Kidney capillary endothelial cell (primary cell): ENCODE results near the gene MYBBP1A.

Experiments
- DNase-seq: peaks from one replicate; pipeline ENCODE4 v3.0.0-alpha.2; 2018; ENCODE audit warnings: low spot score

MYBBP1A gene

GRCh38 chr17:4572131-4572530 lies 16.9 kb upstream of the MYBBP1A start:
- no peak for DNase-seq

- DNase-seq, result no peak
Measured at GRCh38 chr17:4569591-4569990, 14.4 kb upstream of the MYBBP1A start.

DNA sequence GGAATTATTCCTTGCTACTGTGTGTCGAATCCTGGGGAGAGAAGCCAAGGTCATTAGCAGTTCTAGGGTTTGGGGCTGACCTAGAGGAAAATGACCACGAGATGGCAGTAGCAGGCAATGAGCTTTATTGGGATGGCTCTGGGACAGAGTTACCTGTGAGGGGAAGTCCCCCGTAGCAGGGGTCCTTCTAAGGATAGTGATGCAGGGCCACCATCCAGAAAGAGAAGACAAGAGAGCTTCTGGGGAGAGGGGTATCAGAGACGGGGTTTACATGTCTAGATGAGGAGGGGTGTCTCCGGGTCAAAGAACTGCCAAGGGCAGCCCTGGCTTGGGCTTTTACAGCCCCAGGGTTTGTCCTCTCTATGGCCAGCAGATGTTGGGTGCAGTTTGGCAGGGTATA lies 11.6 kb upstream of the MYBBP1A start:
- peak; percentile 53 for DNase-seq

GRCh38 chr17:4565209-4566141 lies 10.3 kb upstream of the MYBBP1A start:
- DNase-seq, result peak; percentile 81

- DNase-seq, result no peak
Measured at GRCh38 chr17:4562015-4562969, 7.1 kb upstream of the MYBBP1A start.

- DNase-seq, result no peak
Measured at GRCh38 chr17:4560837-4561256, 5.7 kb upstream of the MYBBP1A start.

- DNase-seq, result no peak
Measured at GRCh38 chr17:4560421-4560820, 5.2 kb upstream of the MYBBP1A start, which contains the start of gene GGT6. Gene GGT6, minus strand, starts transcription at chr17:4560577. Its CDS starts 56 bp downstream, at chr17:4560521.

- DNase-seq, result no peak
Measured at GRCh38 chr17:4559966-4560365, 4.8 kb upstream of the MYBBP1A start.

DNA sequence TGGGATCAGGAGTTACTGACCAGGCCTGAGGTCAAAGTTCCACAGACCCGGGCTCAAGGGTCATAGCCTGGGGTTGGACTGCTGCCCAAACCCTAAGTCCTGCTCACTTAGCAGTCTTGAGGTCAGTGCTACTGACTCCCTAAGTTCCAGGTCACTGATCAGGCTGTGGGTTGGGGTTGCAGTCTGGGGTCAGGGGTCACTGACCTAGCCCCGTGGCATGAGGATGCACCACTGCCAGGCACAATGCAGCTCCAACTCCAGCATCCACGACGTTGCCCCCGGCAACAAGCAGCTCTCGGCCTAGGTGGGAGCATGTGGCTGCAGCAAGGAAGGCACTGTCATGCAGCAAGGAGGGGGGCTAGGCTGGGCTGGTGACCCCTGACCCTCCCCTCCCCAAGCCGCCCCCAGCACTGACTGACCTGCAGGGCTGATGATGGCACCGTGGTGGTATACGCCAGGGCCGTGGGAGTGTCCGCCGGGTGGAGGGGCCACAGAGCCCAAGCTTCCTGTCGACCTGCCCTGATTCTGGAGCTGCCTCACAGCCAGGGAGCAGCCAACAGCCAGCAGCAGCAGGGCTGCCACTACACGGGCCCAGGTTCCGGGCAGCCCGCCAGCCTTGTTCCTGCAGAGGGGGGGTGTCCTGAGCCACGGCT lies 4.1 kb upstream of the MYBBP1A start:
- no peak for DNase-seq

DNA sequence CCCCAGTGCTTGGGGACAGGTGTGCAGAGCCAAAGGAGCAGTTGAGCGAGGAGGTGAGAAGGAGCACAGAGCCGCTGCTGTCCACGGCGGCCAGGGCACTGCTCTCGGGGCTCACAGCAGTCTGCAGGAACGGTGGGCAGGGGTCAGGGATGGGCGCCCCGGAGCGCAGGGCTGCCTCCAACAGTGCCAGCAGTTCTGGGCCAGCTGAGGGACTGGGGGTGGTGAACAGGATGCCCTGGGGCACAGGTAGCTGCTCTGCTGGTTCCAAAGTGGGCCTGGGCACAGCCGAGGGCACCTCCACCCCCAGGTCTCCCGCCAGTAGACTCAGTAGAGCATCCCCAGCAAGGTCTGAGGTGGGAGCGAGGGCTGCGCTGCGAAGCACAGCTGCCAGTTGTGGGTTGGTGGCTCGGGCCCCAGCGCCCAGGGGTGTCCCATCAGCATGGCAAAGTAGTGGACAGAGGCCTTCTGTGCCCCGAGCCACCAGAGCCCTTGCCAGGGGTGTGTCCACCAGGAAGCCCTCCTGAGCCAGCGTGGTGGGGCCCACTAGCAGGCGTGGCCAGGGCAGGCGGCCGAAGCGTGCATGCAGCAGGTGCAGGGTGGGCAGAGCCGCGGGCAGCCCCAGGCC lies 3.3 kb upstream of the MYBBP1A start:
- no peak for DNase-seq

- DNase-seq, result no peak
Measured at GRCh38 chr17:4557626-4558346, 2.6 kb upstream of the MYBBP1A start.

- DNase-seq, result no peak
Measured at GRCh38 chr17:4556996-4557395, 1.8 kb upstream of the MYBBP1A start.

GRCh38 chr17:4555873-4556759 lies 932 bp upstream of the MYBBP1A start:
- DNase-seq, result no peak

GRCh38 chr17:4554441-4554996 lies 665 bp downstream of the MYBBP1A start:
- no peak for DNase-seq

DNA sequence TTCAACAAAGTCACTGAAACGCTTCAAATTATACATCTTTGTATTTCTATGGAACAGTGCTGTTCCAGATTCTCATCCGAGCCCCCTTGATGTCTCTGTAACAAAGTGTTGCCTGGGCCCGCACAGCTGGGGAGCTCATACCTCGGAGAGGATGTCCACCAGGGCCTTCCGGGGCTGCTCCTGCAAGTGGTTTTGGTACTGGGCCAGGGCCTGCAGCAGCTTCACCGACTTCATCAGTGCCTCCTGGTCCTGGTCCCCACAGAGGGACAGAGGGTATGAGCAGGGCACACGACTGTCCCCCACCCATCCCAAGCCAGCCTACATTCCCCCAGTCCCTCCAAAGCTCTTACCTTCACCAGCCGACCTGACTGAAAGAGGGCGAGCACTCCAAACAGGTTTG lies 1.5 kb downstream of the MYBBP1A start:
- DNase-seq, result no peak

DNA sequence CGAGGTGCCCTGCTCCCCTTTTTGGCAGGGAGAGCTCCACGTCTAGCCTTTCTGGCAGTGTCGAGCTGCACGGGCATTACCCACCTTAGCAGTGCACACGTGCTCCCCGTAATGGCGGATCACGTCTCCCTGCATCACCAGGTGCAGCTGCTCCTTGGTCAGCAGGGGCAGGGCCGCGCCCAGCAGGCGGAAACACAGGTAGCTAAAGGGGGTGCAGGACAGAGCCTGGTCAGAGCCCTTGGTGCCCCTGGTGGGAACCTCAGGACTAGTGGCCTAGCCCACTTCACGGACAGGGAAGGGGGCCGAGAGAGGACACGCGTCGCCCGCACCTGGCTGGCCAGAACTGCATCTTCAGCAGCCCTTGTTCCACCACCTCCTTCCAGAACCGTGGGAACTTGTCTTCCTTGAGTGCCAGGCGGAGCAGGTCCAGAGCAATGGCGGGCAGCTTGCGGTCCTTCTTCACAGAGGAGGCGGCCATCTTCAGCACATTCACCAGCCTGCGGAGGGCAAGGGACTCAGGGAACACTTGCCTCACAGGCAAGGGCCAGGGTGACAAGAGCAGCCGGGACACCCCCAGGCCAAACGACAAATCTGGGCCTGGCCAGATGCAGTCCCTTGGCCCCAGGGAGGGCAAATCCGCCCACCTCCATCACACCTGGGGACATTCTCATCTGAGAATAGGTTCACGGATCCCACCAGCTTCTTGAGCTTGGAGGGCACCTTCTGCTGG lies 3.2 kb downstream of the MYBBP1A start:
- no peak for DNase-seq

DNA sequence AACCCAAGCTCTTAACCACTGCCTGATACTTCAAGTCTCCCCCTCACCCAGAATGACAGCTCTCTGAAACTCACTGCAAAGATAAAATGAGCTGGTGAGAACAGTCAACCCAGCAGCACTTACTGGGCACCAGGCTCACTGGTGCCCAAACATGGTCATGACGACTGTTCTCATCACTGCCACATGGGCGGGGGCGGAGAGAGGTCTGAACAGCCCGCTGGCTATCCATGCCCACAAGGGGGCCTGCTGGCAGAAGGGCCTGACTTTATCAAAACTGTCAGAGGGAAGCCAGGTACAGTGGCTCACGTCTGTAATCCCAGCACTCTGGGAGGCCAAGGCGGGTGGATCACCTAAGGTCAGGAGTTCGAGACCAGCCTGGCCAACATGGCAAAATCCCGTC lies 4.0 kb downstream of the MYBBP1A start:
- no peak for DNase-seq

- no peak for DNase-seq
Measured at GRCh38 chr17:4550534-4551039, 4.6 kb downstream of the MYBBP1A start.
